Measurements from ENCODE around the gene RNU6-1. TPM values are rescaled to one million over a fixed set of nuclear protein-coding genes. Genes with fewer than 3 reads are reported as not detected.

RNU6-1 gene
- not detected for total RNA-seq

GRCh38 chr15:67839929-67840748 lies at the start of gene RNU6-1:
Gene RNU6-1 (minus strand): TSS chr15:67840045.
- TF ChIP-seq, protein P1, sequence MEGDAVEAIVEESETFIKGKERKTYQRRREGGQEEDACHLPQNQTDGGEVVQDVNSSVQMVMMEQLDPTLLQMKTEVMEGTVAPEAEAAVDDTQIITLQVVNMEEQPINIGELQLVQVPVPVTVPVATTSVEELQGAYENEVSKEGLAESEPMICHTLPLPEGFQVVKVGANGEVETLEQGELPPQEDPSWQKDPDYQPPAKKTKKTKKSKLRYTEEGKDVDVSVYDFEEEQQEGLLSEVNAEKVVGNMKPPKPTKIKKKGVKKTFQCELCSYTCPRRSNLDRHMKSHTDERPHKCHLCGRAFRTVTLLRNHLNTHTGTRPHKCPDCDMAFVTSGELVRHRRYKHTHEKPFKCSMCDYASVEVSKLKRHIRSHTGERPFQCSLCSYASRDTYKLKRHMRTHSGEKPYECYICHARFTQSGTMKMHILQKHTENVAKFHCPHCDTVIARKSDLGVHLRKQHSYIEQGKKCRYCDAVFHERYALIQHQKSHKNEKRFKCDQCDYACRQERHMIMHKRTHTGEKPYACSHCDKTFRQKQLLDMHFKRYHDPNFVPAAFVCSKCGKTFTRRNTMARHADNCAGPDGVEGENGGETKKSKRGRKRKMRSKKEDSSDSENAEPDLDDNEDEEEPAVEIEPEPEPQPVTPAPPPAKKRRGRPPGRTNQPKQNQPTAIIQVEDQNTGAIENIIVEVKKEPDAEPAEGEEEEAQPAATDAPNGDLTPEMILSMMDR (IDR thresholded peaks at IDR 0.05; ENCODE audit: low read depth): no peak

- TF ChIP-seq, protein P1 (IDR thresholded peaks at IDR 0.05; ENCODE audit: low read depth): no peak
Measured at GRCh38 chr15:67887776-67888175, 47.9 kb upstream of the RNU6-1 start.

DNA sequence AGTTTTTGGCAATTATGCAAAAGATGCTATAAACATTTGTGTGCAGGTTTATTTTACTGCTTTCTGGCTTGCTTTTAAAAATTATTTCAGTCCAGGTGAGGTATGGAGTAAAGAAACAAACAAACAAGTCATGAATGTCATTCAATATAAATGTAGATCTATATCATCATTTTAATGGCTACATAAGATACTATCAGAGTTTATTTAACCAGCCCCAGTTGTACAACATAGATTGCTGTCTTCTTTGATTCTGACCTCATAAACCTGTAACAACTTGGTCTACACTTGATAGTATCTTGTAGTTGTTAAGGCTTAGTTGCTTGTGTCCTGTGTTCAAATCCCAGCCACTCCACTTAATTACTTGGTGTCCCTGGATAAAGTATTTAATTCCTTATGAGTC lies 46.0 kb upstream of the RNU6-1 start:
- TF ChIP-seq, protein P1 (IDR thresholded peaks at IDR 0.05; ENCODE audit: low read depth): no peak

DNA sequence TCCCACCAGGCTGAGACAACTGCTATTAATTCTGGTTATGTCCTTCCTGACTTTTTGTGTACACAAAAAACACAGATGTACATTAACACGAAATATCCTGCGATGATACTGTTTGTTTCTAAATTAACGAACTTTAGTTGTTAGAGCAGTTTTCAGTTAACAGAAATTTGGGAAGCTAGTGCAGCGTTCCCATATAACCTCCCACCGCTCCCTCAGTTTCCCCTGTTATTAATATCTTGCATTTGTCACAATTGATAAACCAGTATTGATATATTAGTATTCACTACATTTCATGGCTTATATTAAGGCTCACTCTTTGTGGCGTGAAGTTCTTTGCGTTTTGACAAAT lies 45.3 kb upstream of the RNU6-1 start:
- TF ChIP-seq, protein P1 (IDR thresholded peaks at IDR 0.05; ENCODE audit: low read depth): no peak

DNA sequence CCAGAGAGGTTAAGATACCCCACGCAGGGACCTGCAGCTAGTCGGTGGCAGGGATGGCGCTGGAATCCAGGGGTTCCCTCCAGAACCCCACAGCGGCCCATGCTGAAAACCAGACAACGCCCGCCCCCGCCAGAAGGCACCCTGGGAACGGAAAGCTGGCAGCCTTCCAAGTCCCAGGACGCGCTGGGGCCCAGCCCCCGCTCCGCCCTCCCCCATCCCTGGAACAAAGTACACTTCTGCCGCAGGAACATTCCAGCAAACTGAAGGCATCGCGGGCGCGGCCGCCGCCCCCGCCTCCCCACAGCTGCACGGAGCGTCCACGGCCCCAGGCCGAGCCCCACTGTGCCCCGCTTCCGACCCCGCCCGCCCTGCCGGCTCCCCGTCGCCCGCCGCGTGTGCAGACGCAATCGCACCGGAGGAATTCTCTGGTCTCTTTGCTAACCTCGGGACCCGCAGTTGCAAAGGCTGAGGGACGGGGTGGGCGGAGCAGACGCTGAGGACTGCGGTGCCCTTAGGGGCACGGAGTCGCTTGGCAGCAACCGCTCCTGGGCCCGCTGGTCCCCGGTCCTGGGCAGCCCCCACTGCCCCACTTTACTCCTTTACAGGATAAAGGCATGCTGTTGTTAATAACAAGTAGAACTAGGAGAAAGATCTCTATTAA lies 44.8 kb upstream of the RNU6-1 start:
- TF ChIP-seq, protein P1 (IDR thresholded peaks at IDR 0.05; ENCODE audit: low read depth): no peak

DNA sequence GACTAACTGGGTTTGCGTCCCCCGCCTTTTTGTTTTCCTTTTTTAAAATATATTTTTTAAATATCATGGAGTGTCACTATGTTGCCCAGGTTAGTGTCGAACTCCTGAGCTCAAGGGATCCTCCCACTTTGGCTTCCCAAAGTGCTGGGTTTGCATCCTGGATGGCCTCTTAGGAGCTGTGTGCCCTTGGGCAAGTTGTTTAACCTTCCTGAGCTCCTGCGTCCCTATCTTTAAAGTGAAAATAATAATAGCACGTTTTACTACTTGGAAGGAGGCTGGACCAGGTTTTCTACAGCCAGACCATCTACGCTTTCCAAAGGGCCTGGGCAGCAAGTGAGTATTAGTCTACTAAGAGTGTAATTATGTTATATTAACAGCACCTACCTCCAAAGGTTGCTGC lies 44.2 kb upstream of the RNU6-1 start:
- TF ChIP-seq, protein P1 (IDR thresholded peaks at IDR 0.05; ENCODE audit: low read depth): no peak

GRCh38 chr15:67883234-67883773 lies 43.5 kb upstream of the RNU6-1 start:
- TF ChIP-seq, protein P1 (IDR thresholded peaks at IDR 0.05; ENCODE audit: low read depth): no peak
